K562 (cell line): ENCODE measurements around the gene SLC25A1. TPM values are rescaled to one million over a fixed set of nuclear protein-coding genes. Genes with fewer than 3 reads are reported as not detected.

Experiments used
- ARID2 ChIP-seq: fragments of 450-650 bp; IDR thresholded peaks from 2 replicates; pipeline ENCODE4 v1.6.1; 2017; ENCODE audit warnings: antibody characterized with exemption, mild to moderate bottlenecking
- BACH1 ChIP-seq: fragments of 200-800 bp; sonication (Bioruptor generic); IDR thresholded peaks from 2 replicates; pipeline ENCODE4 v1.6.1; 2016; ENCODE audit warnings: missing genetic modification characterization, missing compliant biosample characterization
- BMI1 ChIP-seq: fragments of 150-350 bp; IDR thresholded peaks from 2 replicates; pipeline ENCODE4 v1.6.1; 2014; ENCODE audit warnings: low read length
- CBX8 ChIP-seq: fragments of 200-600 bp; sonication (generic); IDR thresholded peaks from 2 replicates; pipeline ENCODE4 v1.6.1; 2012; ENCODE audit warnings: borderline replicate concordance, mixed run types, low read depth, mild to moderate bottlenecking, moderate library complexity, mixed read lengths, low read length, control low read depth, inconsistent platforms; ENCODE audit not compliant: poor library complexity, severe bottlenecking; ENCODE audit errors: extremely low read depth
- E2F3 ChIP-seq: fragments of 250-450 bp; sonication (Bioruptor Pico); IDR thresholded peaks from 2 replicates; pipeline ENCODE4 v1.4.0; 2020; ENCODE audit warnings: mild to moderate bottlenecking
- GATA2 ChIP-seq: sonication (generic); formaldehyde crosslinking; IDR thresholded peaks from 2 replicates; pipeline ENCODE4 v1.4.0; 2020; ENCODE audit warnings: mild to moderate bottlenecking, missing genetic modification reagents
- MAZ ChIP-seq, 2 experiments: fragments of 450-650 bp in 1 of 2; sonication (generic) in 1 of 2; formaldehyde crosslinking; IDR thresholded peaks in 1 of 2; conservative IDR thresholded peaks in 1 of 2; 2 replicates each; pipeline versions ENCODE4 v1.4.0 to v1.5.0; 2020; ENCODE audit warnings: mild to moderate bottlenecking in 1 of 2, missing genetic modification reagents in 1 of 2
- RBBP5 ChIP-seq: fragments of 200-600 bp; sonication (generic); IDR thresholded peaks from 2 replicates; pipeline ENCODE4 v1.6.1; 2012; ENCODE audit warnings: borderline replicate concordance, mild to moderate bottlenecking, low read length, control low read depth, inconsistent platforms; ENCODE audit not compliant: insufficient read depth, poor library complexity, severe bottlenecking
- RBM25 ChIP-seq: fragments of 200-400 bp; formaldehyde crosslinking; IDR thresholded peaks from 2 replicates; pipeline ENCODE4 v1.6.1; 2018; ENCODE audit warnings: low read length, low read depth, moderate library complexity; ENCODE audit not compliant: severe bottlenecking
- SMAD1 ChIP-seq: fragments of 150-350 bp; IDR thresholded peaks from 2 replicates; pipeline ENCODE4 v1.6.1; 2014; ENCODE audit warnings: low read length, low read depth; ENCODE audit not compliant: partially characterized antibody
- SRSF1 ChIP-seq: fragments of 200-400 bp; formaldehyde crosslinking; IDR thresholded peaks from 2 replicates; pipeline ENCODE4 v1.6.1; 2017; ENCODE audit warnings: mild to moderate bottlenecking, low read depth, low read length, moderate library complexity
- STAT5A ChIP-seq: IDR thresholded peaks from 2 replicates; pipeline ENCODE4 v1.6.1; 2012; ENCODE audit warnings: low read length, inconsistent platforms, borderline replicate concordance
- TCF7 ChIP-seq: sonication (generic); IDR thresholded peaks from 2 replicates; pipeline ENCODE4 v1.6.1; 2016; ENCODE audit warnings: antibody characterized with exemption, borderline replicate concordance
- TEAD1 ChIP-seq, 2 experiments: fragments of 450-650 bp in 1 of 2; sonication (generic) in 1 of 2; formaldehyde crosslinking; IDR thresholded peaks; 2 replicates each; pipeline versions ENCODE4 v1.4.0 to v1.8.0; 2020 to 2022; ENCODE audit warnings: mild to moderate bottlenecking in 2 of 2, missing genetic modification reagents in 1 of 2
- ZC3H4 ChIP-seq: sonication (generic); formaldehyde crosslinking; IDR thresholded peaks from 2 replicates; pipeline ENCODE4 v1.9.0; 2021; ENCODE audit warnings: missing genetic modification reagents, borderline replicate concordance
- ZKSCAN8 ChIP-seq: fragments of 200-800 bp; sonication (Bioruptor generic); IDR thresholded peaks from 2 replicates; pipeline ENCODE4 v1.6.1; 2016; ENCODE audit warnings: missing genetic modification characterization, missing compliant biosample characterization
- ZNF212 ChIP-seq: fragments of 450-650 bp; formaldehyde crosslinking; IDR thresholded peaks from 2 replicates; pipeline ENCODE4 v1.4.0; 2020; ENCODE audit warnings: mild to moderate bottlenecking
- ZNF398 ChIP-seq: fragments of 250-450 bp; sonication (Bioruptor Pico); IDR thresholded peaks from 2 replicates; pipeline ENCODE4 v1.8.0; 2021; ENCODE audit warnings: moderate library complexity, mild to moderate bottlenecking, inconsistent platforms
- ZNF75A ChIP-seq: fragments of 450-650 bp; formaldehyde crosslinking; IDR thresholded peaks from 2 replicates; pipeline ENCODE4 v1.4.0; 2020; ENCODE audit warnings: mild to moderate bottlenecking
- polyA plus RNA-seq, 8 experiments: library from polyadenylated mRNA; depleted of rRNA in 4 of 8; stranded (reverse) in 5 of 8; unstranded in 3 of 8; fragments of >200 nt; fragmentation: Nextera tagmentation in 2 of 8; fragmentation: Illumina TruSeq in 1 of 8; extraction: Ambion mirVana in 2 of 8; extraction: Trizol in 1 of 8; gene quantifications; 2 replicates each; pipeline versions ENCODE4 v1.2.1 to v1.2.3, GENCODE V29; 2011 to 2014; ENCODE audit warnings: inconsistent platforms in 1 of 8, missing spikeins in 1 of 8
- total RNA-seq, 7 experiments: library from RNA; depleted of rRNA in 6 of 7; stranded (reverse); fragments of >200 nt in 6 of 7; fragmentation: Illumina TruSeq in 2 of 7; extraction: Trizol in 2 of 7; gene quantifications; 2 replicates each; pipeline versions ENCODE4 v1.2.1 to v1.2.3, GENCODE V29; 2011 to 2021; ENCODE audit warnings: low replicate concordance in 1 of 7
- TF ChIP-seq, protein P1 (sequence below): sonication (generic); formaldehyde crosslinking; IDR thresholded peaks from 2 replicates; pipeline ENCODE4 v1.8.0; 2023; ENCODE audit warnings: mild to moderate bottlenecking, missing genetic modification reagents
- TF ChIP-seq, protein P2 (sequence below): fragments of 250-450 bp; sonication (Bioruptor Pico); IDR thresholded peaks from 2 replicates; pipeline ENCODE4 v1.5.0; 2020; ENCODE audit warnings: mild to moderate bottlenecking

Gene SLC25A1
- total and polyA plus RNA-seq, 9 of the 15 experiments (the other 6 are each of a cell fraction or from before 2014, with no cell fraction given): 11.0 to 408 (median 110) TPM

- TF ChIP-seq BACH1 (tag): no peak
- TF ChIP-seq E2F3 (CRISPR knock-in tag): no peak
- 0 out of 4 replicates have a peak, but pooled peaks of 1 of the 2 experiments have one; percentile 21 for TF ChIP-seq MAZ (CRISPR knock-in tag; conservative IDR thresholded peaks at IDR 0.05 in 1 of 2, IDR thresholded peaks at IDR 0.05 in 1 of 2)
- TF ChIP-seq TEAD1 (CRISPR knock-in tag; IDR thresholded peaks at IDR 0.05): 0 out of 4 replicates have a peak, but pooled peaks of 1 of the 2 experiments have one; percentile 5
- TF ChIP-seq SMAD1: peak; percentile 9
- no peak for TF ChIP-seq BMI1
- no peak for TF ChIP-seq CBX8
- TF ChIP-seq SRSF1: no peak
- TF ChIP-seq ZKSCAN8: no peak
- TF ChIP-seq ZC3H4 (CRISPR knock-in tag): peak; percentile 73; the same call in 1 of the 2 replicates
- TF ChIP-seq TCF7: no peak
- no peak for TF ChIP-seq ARID2
- no peak for TF ChIP-seq ZNF398 (CRISPR knock-in tag)
- TF ChIP-seq ZNF75A: no peak
- peak; percentile 56 for TF ChIP-seq RBBP5
- TF ChIP-seq, protein P1, sequence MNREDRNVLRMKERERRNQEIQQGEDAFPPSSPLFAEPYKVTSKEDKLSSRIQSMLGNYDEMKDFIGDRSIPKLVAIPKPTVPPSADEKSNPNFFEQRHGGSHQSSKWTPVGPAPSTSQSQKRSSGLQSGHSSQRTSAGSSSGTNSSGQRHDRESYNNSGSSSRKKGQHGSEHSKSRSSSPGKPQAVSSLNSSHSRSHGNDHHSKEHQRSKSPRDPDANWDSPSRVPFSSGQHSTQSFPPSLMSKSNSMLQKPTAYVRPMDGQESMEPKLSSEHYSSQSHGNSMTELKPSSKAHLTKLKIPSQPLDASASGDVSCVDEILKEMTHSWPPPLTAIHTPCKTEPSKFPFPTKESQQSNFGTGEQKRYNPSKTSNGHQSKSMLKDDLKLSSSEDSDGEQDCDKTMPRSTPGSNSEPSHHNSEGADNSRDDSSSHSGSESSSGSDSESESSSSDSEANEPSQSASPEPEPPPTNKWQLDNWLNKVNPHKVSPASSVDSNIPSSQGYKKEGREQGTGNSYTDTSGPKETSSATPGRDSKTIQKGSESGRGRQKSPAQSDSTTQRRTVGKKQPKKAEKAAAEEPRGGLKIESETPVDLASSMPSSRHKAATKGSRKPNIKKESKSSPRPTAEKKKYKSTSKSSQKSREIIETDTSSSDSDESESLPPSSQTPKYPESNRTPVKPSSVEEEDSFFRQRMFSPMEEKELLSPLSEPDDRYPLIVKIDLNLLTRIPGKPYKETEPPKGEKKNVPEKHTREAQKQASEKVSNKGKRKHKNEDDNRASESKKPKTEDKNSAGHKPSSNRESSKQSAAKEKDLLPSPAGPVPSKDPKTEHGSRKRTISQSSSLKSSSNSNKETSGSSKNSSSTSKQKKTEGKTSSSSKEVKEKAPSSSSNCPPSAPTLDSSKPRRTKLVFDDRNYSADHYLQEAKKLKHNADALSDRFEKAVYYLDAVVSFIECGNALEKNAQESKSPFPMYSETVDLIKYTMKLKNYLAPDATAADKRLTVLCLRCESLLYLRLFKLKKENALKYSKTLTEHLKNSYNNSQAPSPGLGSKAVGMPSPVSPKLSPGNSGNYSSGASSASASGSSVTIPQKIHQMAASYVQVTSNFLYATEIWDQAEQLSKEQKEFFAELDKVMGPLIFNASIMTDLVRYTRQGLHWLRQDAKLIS (CRISPR knock-in tag): no peak
- TF ChIP-seq RBM25: no peak
- TF ChIP-seq GATA2: no peak; the same call in 1 of the 2 replicates
- TF ChIP-seq, protein P2, sequence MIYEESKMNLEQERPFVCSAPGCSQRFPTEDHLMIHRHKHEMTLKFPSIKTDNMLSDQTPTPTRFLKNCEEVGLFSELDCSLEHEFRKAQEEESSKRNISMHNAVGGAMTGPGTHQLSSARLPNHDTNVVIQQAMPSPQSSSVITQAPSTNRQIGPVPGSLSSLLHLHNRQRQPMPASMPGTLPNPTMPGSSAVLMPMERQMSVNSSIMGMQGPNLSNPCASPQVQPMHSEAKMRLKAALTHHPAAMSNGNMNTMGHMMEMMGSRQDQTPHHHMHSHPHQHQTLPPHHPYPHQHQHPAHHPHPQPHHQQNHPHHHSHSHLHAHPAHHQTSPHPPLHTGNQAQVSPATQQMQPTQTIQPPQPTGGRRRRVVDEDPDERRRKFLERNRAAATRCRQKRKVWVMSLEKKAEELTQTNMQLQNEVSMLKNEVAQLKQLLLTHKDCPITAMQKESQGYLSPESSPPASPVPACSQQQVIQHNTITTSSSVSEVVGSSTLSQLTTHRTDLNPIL: no peak
- TF ChIP-seq ZNF212 (CRISPR knock-in tag): no peak
- no peak for TF ChIP-seq STAT5A
Measured at GRCh38 chr22:19201130-19201868, 22.8 kb upstream of the SLC25A1 start (continued).
